GM18909 (cell line): ENCODE measurements around the gene CD8B2.
"Not testable (repeated sequence)": the region's sequence is repeated elsewhere in the genome, so short reads cannot be mapped to it uniquely, and the experiment has no call there.

Source experiments
- ATAC-seq: cut with Tn5 transposase; IDR thresholded peaks from one replicate; pipeline ENCODE4 v1.9.1; 2021; ENCODE audit warnings: mild to moderate bottlenecking; ENCODE audit not compliant: unreplicated experiment, poor library complexity

CD8B2 gene

GRCh38 chr2:106486551-106487385, at the start of gene CD8B2:
TSS of gene CD8B2 (plus strand) at chr2:106487364. CDS start at chr2:106487427, 63 bp downstream.
- not testable (repeated sequence) for ATAC-seq

- not testable (repeated sequence) for ATAC-seq
These were observed 25.3 kb upstream of the CD8B2 start for GRCh38 chr2:106461882-106462281.

DNA sequence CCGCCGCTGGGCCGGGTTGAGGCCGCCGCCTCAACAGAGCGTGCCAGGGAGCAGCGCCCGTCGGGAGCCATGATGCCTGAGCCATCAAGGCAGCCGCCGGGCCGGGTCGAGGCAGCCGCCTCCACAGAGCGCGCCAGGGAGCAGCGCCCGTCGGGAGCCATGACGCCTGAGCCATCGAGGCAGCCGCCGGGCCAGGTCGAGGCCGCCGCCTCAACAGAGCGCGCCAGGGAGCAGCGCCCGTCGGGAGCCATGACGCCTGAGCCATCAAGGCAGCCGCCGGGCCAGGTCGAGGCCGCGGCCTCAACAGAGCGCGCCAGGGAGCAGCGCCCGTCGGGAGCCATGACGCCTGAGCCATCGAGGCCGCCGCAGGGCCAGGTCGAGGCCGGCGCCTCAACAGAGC, 19.6 kb upstream of the CD8B2 start:
- not testable (repeated sequence) for ATAC-seq

DNA sequence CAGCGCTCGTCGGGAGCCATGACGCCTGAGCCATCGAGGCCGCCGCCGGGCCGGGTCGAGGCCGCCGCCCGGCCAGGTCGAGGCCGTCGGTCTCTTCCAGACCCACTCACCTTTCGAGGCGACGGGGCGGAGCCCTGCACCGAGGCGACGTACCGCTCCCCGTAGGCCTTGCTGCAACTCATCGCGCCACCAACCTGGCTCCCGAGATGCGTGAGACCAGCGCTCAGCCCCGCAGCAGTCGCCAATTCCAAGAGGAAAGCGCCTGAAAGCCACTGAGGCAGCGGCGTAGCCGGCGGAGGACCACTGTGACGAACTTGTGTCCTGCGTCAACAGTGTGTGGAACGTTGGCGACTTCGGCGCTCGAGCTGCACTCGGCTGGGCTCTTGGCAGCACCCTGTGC, 19.1 kb upstream of the CD8B2 start, which contains the start of gene RGPD3:
TSS of gene RGPD3 (minus strand) at position 307 of the 400 bp plus-strand sequence. CDS start at position 182, 125 bp downstream.
- not testable (repeated sequence) for ATAC-seq

- not testable (repeated sequence) for ATAC-seq
These were observed 16.5 kb upstream of the CD8B2 start for GRCh38 chr2:106470658-106471057.

DNA sequence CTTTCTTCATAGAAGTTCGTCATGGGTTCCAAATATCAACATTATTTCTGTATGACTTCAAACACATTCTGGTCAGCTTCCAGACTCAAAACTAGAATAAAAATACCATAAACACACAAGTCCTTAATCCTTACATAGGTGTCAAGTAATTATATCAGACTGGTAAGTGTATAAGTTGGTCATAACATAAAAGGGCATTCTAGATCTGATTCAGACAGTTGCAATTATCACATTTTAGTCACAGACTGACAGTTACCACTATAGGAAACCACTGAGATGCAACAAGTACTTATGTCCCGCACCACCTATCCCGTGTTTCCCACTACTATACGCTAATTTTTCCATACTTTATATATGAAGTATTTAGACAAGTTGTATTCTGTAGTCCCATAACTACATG, 9.5 kb upstream of the CD8B2 start:
- not testable (repeated sequence) for ATAC-seq

GRCh38 chr2:106479563-106479962, 7.6 kb upstream of the CD8B2 start:
- ATAC-seq = not testable (repeated sequence)

DNA sequence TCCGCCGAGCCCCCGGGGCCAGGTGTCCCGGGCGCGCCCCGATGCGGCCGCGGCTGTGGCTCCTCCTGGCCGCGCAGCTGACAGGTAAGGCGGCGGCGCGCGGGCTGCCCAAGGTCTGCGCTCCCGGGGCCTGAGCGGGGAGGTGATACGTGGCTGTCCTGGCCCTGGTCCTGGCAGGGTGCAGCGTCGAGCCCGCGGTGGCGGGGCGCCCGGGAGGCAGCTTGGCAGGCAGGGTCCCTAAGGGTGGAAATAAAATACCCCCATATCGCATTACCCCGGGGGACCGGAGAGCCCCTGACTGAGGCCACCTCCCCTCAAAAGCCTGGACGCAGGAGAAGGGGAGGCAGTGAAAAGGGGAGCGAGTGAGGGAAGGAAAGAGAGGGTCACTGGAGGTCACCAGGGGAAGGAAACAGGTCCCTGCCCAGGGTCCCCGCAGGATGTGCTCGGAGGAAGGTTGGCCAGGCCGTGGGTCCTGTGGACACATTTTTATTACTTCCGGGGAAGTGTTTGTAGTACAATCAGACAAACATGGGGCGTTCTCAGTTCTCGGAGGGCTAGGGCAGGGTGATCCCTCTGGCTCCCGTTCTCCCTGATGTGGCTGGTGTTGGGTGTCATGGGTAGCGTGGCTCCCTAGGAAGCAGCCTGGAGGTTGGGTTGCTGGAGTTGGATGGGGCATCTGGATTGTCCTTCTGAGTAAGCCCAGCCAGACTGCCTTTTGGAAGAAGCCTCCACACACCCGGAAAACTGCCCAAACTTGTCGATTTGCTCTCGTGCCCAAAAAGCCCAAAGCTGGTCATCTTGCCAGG, 425 bp downstream of the CD8B2 start:
- not testable (repeated sequence) for ATAC-seq

DNA sequence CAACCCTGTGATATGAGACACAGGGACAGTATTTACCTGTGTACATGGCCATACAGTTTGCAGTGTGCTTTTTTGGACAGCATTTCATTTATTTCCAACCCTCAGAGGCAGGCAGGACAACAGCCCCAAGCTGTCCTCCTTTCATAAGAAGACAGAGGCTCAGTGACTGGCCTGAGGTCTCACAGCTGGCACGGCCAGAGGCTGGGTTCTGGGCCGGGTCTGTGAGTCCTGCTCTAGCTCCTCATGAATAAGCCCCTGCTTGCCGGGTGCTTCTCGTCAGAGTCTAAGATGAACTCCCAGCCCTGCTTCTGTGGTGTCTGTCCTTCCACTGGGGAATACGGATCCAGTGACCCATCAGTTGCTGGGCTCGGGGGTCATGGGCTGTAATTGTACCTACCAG, 2.5 kb downstream of the CD8B2 start:
- ATAC-seq = not testable (repeated sequence)

- ATAC-seq = not testable (repeated sequence)
These were observed 5.2 kb downstream of the CD8B2 start for GRCh38 chr2:106492399-106492798.

DNA sequence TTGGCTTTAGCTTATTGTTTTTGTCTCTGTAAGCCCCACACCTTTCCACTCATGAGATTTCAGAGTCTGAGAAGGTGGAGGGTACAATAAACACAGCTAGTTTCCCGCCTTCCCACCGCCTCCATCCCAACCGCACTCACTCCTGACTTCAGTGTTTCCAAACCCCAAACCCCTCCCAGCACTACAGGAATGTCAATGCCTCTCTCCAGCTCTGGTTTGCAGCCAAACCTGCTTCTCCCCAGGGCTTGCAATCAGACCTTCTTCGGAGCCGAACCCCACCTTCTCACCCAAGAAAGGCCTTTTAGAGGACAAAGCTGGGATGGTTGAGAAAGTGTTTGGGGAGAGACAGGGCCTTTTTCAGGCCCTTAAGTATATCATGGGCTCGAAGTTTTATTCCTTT, 5.7 kb downstream of the CD8B2 start:
- ATAC-seq = not testable (repeated sequence)

GRCh38 chr2:106498549-106498948, 11.4 kb downstream of the CD8B2 start:
- ATAC-seq = not testable (repeated sequence)

GRCh38 chr2:106500350-106500749, 13.2 kb downstream of the CD8B2 start:
- not testable (repeated sequence) for ATAC-seq

DNA sequence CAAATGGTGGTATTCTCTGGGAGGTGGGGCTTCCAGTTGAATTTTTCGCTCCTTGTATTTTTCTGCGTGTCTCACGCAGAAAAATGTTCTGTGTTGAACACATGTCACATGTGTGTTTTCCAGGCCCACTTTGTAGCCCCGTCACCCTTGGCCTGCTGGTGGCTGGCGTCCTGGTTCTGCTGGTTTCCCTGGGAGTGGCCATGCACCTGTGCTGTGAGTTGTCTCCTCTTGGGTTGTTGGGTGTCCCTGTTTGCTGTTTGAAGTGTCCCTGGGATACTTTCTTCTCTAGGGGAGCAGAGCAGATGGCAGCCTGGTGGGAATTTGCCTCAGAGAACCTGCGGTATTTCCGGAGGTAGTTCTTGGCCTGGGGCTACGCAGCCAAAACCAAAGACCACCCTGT, 15.2 kb downstream of the CD8B2 start:
- not testable (repeated sequence) for ATAC-seq

DNA sequence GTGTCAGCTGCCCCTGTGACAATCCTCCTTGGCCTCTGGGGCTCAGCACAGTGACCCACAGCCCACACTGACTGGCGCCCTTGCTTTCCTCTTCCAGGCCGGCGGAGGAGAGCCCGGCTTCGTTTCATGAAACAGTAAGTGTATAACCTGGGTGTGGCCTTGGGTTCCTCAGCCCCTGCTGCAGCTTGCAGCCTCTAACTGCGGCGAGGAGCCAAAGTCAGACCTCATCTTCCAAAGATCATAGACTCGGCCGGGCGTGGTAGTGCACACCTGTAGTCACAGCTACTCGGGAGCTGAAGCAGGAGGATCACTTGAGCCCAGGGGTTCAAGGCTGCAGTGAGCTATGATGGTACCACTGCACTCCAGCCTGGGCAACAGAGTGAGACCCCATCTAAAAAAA, 17.0 kb downstream of the CD8B2 start:
- ATAC-seq = not testable (repeated sequence)

DNA sequence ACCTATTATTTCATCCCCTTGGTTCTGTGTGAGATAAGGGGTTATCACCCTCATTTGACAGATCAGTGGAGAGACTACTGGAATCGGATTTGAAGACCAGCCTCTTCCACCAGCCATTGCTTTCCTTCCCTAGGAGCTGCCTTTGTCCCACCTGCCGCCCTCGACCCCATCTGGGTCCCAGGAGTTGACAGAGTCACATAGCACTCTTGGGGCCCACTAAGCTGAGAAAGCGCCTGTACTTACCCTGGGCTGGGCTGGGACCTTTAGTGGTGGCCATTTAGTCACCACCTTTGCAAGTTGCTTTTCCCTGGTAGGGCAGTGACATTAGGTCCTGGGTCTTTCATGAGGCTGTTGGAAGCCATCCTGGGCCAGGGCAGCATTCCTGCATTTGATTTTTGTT, 17.6 kb downstream of the CD8B2 start:
- not testable (repeated sequence) for ATAC-seq

DNA sequence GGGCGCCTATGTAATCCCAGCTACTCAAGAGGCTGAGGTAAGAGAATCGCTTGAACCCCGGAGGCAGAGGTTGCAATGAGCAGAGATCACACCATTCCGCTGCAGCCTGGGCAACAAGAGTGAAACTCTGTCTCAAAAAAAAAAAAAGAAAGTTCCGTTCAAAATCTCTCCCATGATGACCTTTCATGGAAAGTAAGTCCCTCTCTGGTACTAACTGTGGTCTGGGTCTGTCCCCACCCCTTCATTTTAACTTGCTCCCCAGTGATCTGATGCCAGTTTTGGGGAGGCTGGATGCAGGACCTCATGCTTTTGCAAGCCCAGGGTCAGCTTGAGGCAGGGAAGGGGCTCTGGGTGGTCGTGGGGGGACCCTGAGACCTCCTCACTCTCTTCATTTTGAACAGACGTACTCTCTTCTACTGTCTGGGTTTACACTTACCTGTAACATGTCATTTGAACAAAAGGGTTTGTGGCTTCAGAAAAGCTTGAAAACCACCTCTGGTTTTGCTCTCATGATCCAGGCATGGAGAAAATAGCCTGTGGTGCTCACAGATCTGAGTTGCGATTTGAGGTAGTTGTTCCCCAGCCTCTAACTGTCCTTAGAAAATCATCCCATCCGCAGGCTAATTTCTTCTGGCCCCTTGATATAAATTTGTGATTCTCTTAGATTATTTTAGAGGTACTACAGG, 19.0 kb downstream of the CD8B2 start:
- ATAC-seq = not testable (repeated sequence)

DNA sequence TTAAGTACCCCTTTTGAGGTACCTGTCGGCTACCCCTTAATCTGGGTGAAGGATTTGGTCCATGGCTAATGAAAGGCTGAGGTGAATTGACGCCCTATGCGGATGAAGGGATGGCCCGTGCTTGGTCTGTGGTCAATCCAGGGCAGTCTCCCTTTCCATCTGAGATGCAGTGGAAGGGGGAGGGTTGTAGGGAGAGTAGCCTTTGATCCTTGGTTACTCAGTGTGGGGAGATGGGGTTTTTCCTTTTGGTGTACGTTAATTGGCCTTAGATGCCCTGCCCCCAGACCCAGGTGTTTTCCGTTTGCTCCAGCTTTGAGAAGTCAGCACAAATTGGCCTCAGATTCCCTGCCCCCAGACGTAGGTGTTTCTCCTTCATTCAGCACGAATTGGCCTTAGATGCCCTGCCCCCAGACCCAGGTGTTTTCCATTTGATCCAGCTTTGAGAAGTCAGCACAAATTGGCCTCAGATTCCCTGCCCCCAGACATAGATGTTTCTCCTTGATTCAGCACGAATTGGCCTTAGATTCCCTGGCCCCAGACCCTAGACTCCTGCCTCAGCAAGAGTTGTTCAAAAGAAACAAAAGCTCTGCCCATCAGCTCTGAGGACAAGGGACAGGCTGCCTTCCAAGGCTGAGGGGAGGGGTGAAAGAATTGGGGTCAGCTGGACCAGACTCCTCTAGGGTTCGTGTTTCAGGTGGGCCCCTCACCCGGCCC, 21.7 kb downstream of the CD8B2 start:
- ATAC-seq = not testable (repeated sequence)

GRCh38 chr2:106509374-106509770, 22.2 kb downstream of the CD8B2 start:
- ATAC-seq = not testable (repeated sequence)

DNA sequence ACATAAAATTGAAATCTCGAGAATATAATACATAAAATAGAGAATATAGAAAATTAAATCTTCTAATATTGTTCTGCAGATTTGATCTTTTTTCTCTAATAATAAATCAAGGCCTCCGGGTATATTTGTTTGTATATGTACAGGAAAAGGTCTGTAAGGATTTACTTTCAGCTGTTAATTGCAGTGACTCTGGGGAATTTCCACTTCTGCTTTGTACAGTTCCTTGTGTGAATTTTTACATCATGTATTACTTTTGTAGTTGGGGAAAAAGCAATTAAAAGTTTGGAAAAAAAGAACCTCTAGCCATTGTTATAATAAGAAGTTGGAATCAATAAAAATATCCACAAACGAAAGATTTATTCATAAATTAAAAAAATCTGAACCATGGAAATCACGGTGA, 23.6 kb downstream of the CD8B2 start:
- not testable (repeated sequence) for ATAC-seq
